ENCODE data around the gene NTS.

NTS gene

GRCh38 chr12:85849344-85849743 is 24.8 kb upstream of the NTS start:
- Histone ChIP-seq H3K36me3 (ENCODE audit: control insufficient read depth, insufficient read depth, low read length) (no peaks in the 10 kb centered on the region), H3K4me1 (ENCODE audit: control insufficient read depth, insufficient read depth, low read length, poor library complexity, severe bottlenecking) (no peaks in the 10 kb centered on the region), H3K4me3 (ENCODE audit: extremely low read depth, insufficient read depth, low read length, poor library complexity, severe bottlenecking) (no peak overlapping the region), H3K27ac (ENCODE audit: low read depth, low read length, severe bottlenecking) (no peak overlapping the region), H3K9me3 (ENCODE audit: control insufficient read depth, low read length) (no peaks in the 10 kb centered on the region)
- WGBS, 2 experiments (ENCODE audit: insufficient coverage in 2 of 2): 100% methylated on average over 1 of the region's 3 CpGs; no CpG with 5 or more reads in 1 of the 2 experiments

GRCh38 chr12:85855305-85855704 is 18.8 kb upstream of the NTS start:
- no peak overlapping the region for H3K4me3 ChIP-seq (ENCODE audit: extremely low read depth, insufficient read depth, low read length, poor library complexity, severe bottlenecking)
- 84 to 93% methylated on average over 2 to 4 of the region's 6 CpGs for WGBS, 2 experiments (ENCODE audit: insufficient coverage in 2 of 2)
- no peaks in the 10 kb centered on the region for H3K4me1 ChIP-seq (ENCODE audit: control insufficient read depth, insufficient read depth, low read length, poor library complexity, severe bottlenecking)
- H3K27ac ChIP-seq (ENCODE audit: low read depth, low read length, severe bottlenecking): no peak overlapping the region
- no peaks in the 10 kb centered on the region for H3K36me3 ChIP-seq (ENCODE audit: control insufficient read depth, insufficient read depth, low read length)
- H3K9me3 ChIP-seq (ENCODE audit: control insufficient read depth, low read length): no peaks in the 10 kb centered on the region

- Histone ChIP-seq H3K9me3 (ENCODE audit: control insufficient read depth, low read length) (no peaks in the 10 kb centered on the region), H3K36me3 (ENCODE audit: control insufficient read depth, insufficient read depth, low read length) (no peaks in the 10 kb centered on the region), H3K27ac (ENCODE audit: low read depth, low read length, severe bottlenecking) (no peak overlapping the region), H3K4me1 (ENCODE audit: control insufficient read depth, insufficient read depth, low read length, poor library complexity, severe bottlenecking) (no peaks in the 10 kb centered on the region), H3K4me3 (ENCODE audit: extremely low read depth, insufficient read depth, low read length, poor library complexity, severe bottlenecking) (no peak overlapping the region)
- WGBS, 2 experiments (ENCODE audit: insufficient coverage in 2 of 2): 20 to 100% methylated on average over 1 to 2 of the region's 3 CpGs
Measured at GRCh38 chr12:85856966-85857365, 17.1 kb upstream of the NTS start.

- Histone ChIP-seq H3K4me3 (ENCODE audit: extremely low read depth, insufficient read depth, low read length, poor library complexity, severe bottlenecking) (no peak overlapping the region), H3K9me3 (ENCODE audit: control insufficient read depth, low read length) (no peaks in the 10 kb centered on the region), H3K27ac (ENCODE audit: low read depth, low read length, severe bottlenecking) (no peak overlapping the region), H3K4me1 (ENCODE audit: control insufficient read depth, insufficient read depth, low read length, poor library complexity, severe bottlenecking) (peaks cover 6% of the 10 kb centered on the region), H3K36me3 (ENCODE audit: control insufficient read depth, insufficient read depth, low read length) (no peaks in the 10 kb centered on the region)
- WGBS, 2 experiments (ENCODE audit: insufficient coverage in 2 of 2): 71 to 73% methylated on average over 4 to 5 of the region's 6 CpGs
Measured at GRCh38 chr12:85865890-85866289, 8.2 kb upstream of the NTS start.

- Histone ChIP-seq H3K9me3 (ENCODE audit: control insufficient read depth, low read length) (no peaks in the 10 kb centered on the region), H3K4me1 (ENCODE audit: control insufficient read depth, insufficient read depth, low read length, poor library complexity, severe bottlenecking) (peaks cover 6% of the 10 kb centered on the region), H3K36me3 (ENCODE audit: control insufficient read depth, insufficient read depth, low read length) (no peaks in the 10 kb centered on the region), H3K4me3 (ENCODE audit: extremely low read depth, insufficient read depth, low read length, poor library complexity, severe bottlenecking) (no peak overlapping the region), H3K27ac (ENCODE audit: low read depth, low read length, severe bottlenecking) (no peak overlapping the region)
- 90% methylated on average over 2 of the region's 5 CpGs; no CpG with 5 or more reads in 1 of the 2 experiments for WGBS, 2 experiments (ENCODE audit: insufficient coverage in 2 of 2)
Measured at GRCh38 chr12:85866986-85867776, 6.9 kb upstream of the NTS start.

GRCh38 chr12:85872497-85873091 is 1.5 kb upstream of the NTS start:
- no CpG with 5 or more reads among the region's 3 CpGs for WGBS, 2 experiments (ENCODE audit: insufficient coverage in 2 of 2)
- Histone ChIP-seq H3K9me3 (ENCODE audit: control insufficient read depth, low read length) (no peaks in the 10 kb centered on the region), H3K36me3 (ENCODE audit: control insufficient read depth, insufficient read depth, low read length) (no peaks in the 10 kb centered on the region), H3K27ac (ENCODE audit: low read depth, low read length, severe bottlenecking) (no peak overlapping the region), H3K4me1 (ENCODE audit: control insufficient read depth, insufficient read depth, low read length, poor library complexity, severe bottlenecking) (no peaks in the 10 kb centered on the region), H3K4me3 (ENCODE audit: extremely low read depth, insufficient read depth, low read length, poor library complexity, severe bottlenecking) (no peak overlapping the region)

GRCh38 chr12:85877459-85877858 is 3.4 kb downstream of the NTS start:
- no peaks in the 10 kb centered on the region for H3K36me3 ChIP-seq (ENCODE audit: control insufficient read depth, insufficient read depth, low read length)

GRCh38 chr12:85883763-85884162 is 9.7 kb downstream of the NTS start:
- H3K4me3 ChIP-seq (ENCODE audit: extremely low read depth, insufficient read depth, low read length, poor library complexity, severe bottlenecking): no peak overlapping the region
- no peak overlapping the region for H3K27ac ChIP-seq (ENCODE audit: low read depth, low read length, severe bottlenecking)
- H3K4me1 ChIP-seq (ENCODE audit: control insufficient read depth, insufficient read depth, low read length, poor library complexity, severe bottlenecking): no peaks in the 10 kb centered on the region
- H3K9me3 ChIP-seq (ENCODE audit: control insufficient read depth, low read length): no peaks in the 10 kb centered on the region
- no peaks in the 10 kb centered on the region for H3K36me3 ChIP-seq (ENCODE audit: control insufficient read depth, insufficient read depth, low read length)

More at GRCh38 chr12:85877459-85877858, 3.4 kb downstream of the NTS start:
- no peak overlapping the region for H3K4me3 ChIP-seq (ENCODE audit: extremely low read depth, insufficient read depth, low read length, poor library complexity, severe bottlenecking)
- H3K27ac ChIP-seq (ENCODE audit: low read depth, low read length, severe bottlenecking): no peak overlapping the region
- WGBS, 2 experiments (ENCODE audit: insufficient coverage in 2 of 2): 50 to 57% methylated on average over 1 of the region's 3 CpGs
- no peaks in the 10 kb centered on the region for H3K4me1 ChIP-seq (ENCODE audit: control insufficient read depth, insufficient read depth, low read length, poor library complexity, severe bottlenecking)
- H3K9me3 ChIP-seq (ENCODE audit: control insufficient read depth, low read length): no peaks in the 10 kb centered on the region

- no peak overlapping the region for H3K4me3 ChIP-seq (ENCODE audit: extremely low read depth, insufficient read depth, low read length, poor library complexity, severe bottlenecking)
- no peak overlapping the region for H3K27ac ChIP-seq (ENCODE audit: low read depth, low read length, severe bottlenecking)
- no peaks in the 10 kb centered on the region for H3K4me1 ChIP-seq (ENCODE audit: control insufficient read depth, insufficient read depth, low read length, poor library complexity, severe bottlenecking)
- peaks cover 3% of the 10 kb centered on the region for H3K9me3 ChIP-seq (ENCODE audit: control insufficient read depth, low read length)
- H3K36me3 ChIP-seq (ENCODE audit: control insufficient read depth, insufficient read depth, low read length): no peaks in the 10 kb centered on the region
Measured at GRCh38 chr12:85894653-85895052, 20.6 kb downstream of the NTS start.

GRCh38 chr12:85920324-85920947 is 46.3 kb downstream of the NTS start:
- Histone ChIP-seq H3K27ac (ENCODE audit: low read depth, low read length, severe bottlenecking) (no peak overlapping the region), H3K36me3 (ENCODE audit: control insufficient read depth, insufficient read depth, low read length) (no peaks in the 10 kb centered on the region), H3K4me1 (ENCODE audit: control insufficient read depth, insufficient read depth, low read length, poor library complexity, severe bottlenecking) (no peaks in the 10 kb centered on the region), H3K4me3 (ENCODE audit: extremely low read depth, insufficient read depth, low read length, poor library complexity, severe bottlenecking) (no peak overlapping the region), H3K9me3 (ENCODE audit: control insufficient read depth, low read length) (no peaks in the 10 kb centered on the region)
- no CpG with 5 or more reads among the region's 3 CpGs for WGBS, 2 experiments (ENCODE audit: insufficient coverage in 2 of 2)
